Activated naive CD4-positive, alpha-beta T cell treated with Interleukin-2 at 50 U/mL for 16 hours (primary cell): ENCODE measurements around the gene RARRES1.
"Not testable (repeated sequence)": the region's sequence is repeated elsewhere in the genome, so short reads cannot be mapped to it uniquely, and the experiment has no call there.

ENCODE experiments used
- DNase-seq: peaks from one replicate; pipeline ENCODE4 v3.0.0-alpha.2; 2020

RARRES1 gene

DNA sequence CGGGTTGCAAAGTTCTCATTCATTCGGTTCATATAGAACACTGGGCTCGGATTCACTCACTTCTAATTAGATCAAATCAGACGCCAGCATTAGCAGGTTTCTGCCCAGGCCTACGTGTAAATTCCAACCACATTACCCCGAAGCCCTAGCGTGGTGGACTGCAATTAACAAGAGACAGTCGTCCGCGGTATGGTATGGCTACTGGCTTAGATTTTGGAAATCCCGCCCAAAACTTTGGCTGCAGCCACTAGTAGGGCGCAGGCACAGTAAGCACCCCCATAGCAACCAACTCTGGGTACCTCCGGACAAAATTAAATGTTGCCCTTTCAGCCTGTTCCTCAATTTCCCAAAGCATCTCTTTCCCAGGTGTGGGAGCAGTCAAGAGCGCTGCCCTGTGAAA lies 771 bp downstream of the RARRES1 start:
- no peak for DNase-seq

DNA sequence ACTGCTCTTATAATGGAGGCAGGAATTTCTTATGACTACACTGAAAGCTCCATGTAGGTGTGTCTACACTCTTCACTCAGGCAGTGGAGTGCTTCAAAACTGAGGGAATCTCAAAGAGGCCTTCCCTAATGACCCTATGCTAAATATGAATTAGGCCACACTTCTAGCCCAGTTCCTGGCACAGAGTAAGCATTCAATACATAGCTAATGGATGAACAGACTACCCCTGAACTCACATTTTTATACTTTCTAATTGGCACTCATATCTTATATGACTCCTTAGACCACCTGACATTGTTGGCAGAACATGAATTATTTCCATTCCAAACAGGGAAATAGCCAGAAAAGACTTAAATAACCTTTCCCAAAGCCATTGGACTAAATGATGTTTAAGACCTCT lies 3.4 kb downstream of the RARRES1 start:
- no peak for DNase-seq

DNA sequence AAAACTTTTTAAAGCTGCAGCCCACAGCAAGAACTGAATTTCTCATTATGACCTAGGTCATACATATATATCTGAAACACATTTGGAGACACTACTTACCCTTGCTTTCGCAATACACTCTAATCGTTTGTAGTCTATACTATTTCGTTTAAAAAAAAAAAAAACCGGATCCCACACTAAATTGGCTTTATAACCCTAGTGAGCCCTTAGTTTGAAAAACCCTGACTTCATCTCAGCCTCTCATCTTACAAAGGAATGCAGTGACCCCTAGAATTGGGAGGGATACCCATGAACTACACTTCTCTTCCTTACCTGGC lies 4.2 kb downstream of the RARRES1 start:
- no peak for DNase-seq

DNA sequence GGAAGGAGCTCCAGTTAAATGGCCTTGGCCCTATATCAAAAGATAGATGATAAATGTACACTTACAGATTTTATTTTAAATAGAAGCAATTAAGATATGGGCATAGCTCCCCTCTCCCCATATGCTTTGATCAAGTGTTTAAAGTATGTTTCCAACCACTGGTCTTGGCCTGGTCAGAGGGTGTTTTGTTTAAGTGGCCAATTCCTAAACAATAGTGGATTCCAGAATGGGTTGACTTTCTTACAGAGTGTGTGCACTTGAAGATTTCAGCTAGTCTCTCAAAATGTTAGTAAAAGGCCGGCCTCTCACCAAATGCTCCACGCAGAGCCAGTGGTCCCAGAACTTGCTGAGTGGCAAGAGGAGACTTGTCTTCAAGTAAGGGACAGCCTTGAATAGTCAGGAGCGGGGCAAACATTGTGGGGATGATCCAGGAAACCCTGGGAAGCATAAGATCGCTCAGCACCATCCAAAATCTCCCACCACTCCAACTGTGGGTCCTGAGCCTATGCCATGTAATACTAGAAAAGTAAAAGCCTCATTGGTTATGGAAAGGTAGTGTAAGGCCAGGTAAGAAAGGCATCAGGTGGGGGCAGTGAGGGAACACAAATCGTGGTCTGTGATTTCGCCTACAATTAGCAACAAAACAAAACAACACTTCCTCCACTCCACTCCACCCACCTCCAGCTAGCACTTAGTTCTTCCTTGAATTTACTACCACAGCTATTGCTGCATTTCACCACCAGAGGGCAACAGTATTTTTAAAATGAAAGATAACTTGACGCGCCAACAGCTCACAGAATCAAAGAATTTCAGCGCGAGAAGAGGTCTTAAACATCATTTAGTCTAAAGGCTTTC lies 4.8 kb downstream of the RARRES1 start:
- DNase-seq = peak; percentile 28

DNA sequence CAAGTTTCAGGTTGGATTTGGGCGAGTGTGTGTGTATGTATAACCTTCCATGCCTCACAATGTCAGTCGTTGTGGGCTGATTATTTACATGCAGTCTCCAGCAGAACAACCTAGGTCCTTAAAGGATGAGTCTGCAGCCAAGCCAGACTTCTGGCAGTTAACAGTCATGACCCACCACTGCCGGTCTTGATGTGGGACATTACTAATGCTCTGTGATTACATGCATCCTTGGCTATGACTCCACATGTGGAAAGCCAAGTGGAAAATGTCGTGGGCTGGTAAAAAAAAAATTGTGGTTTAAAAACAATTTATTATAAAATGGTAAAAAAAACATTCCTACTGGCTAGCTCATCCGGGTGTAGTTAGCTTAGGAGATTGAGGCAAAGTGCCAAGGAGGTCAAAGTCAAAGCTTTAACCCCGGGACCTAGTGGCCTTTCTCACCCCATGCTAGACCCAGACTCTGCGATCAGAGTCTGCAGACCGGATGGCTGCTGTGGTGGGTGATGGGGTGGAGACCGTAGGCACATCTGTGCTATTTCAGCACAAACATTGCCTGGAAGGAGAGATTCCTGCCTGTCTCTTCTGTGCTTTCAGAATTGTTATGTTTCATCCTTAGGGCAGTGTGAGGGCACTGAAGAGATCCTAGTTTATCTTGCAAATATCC lies 6.8 kb downstream of the RARRES1 start:
- DNase-seq = peak; percentile 30

DNA sequence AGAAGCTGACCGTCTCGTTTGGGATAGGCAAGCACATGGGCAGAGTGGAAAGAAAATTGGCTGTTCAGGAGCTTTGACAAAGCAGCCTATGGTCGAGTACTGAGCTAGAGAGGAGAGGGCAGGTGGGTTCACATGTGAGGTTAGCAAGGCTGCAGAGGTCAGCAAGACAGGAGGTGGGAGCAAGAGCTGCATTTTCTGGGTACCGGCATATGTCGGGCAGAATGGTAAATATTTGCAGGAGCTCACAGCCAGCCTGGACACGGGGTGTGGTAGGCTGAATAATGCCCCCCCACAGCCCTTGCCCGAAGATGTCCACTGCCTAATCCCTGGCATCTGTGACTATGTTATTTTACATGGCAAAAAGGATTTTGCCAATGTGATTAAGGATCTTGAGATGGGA lies 8.3 kb downstream of the RARRES1 start:
- DNase-seq = no peak

DNA sequence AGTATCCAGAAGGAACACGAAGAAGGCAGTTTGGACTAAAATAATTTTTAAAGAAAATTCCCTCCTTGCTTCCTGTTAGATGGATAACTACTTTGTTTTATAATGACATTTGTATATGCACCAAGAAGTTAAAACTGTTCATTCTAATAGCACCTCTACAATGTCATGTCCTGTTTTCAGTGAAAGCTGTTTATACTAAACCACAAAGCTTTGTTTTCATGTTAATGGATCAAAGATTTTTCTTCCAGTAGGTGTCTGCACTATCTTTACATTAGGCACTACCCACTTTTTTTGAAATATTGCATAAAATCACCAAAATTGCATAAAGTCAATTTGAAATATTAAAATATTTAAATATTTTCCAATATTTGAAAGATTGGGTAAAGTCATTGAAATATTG lies 10.1 kb downstream of the RARRES1 start:
- DNase-seq = no peak

DNA sequence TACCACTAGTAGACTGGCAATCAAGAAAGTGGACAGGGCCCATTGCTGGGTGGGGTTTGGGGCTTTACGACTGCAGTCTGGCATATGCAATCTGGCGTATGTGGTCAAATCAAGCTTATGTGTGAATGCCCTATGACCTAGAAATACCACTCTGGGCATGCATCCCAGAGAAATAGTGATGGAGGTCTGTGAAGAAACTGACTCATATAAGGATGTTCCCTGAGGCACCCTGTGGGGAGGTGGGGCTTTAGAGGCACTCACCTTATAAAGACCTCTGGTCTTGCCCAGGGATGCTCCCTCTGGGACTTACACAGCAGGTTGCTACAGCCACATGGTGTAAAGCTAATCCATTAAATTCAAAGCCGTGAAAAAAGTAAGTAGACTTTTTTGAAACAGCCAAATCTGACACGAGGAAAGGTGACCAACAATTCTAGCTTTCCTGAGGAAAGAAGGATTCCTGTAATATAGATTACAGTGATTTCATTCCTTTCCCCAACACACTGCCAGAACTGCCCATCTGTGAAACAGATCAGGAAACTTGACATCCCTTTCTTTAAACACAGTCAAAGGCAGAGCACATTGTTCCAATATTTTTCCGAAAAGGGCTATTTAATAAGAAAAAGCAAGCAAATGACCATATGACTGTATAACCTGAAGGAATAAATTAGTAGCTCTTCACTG lies 13.6 kb downstream of the RARRES1 start:
- DNase-seq = no peak

DNA sequence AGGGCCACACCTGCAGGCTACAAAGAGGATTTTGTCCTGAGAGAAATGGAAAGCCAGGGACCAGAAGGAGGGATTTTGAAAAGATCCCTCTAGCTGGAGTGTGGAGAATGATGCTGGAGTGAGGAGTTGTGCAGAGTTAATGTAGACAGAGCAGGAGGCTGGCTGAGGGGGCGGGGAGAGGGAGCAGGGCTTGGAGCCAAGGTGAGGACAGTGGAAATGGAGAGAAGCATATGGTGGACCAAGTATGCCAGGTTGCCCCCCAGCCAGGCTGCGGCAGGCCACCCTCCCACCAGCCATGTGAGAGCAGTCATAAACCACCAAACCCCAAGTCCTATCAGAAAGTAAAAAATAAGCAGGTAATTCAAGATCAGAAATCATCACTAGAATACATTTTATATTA lies 14.7 kb downstream of the RARRES1 start:
- DNase-seq = no peak

DNA sequence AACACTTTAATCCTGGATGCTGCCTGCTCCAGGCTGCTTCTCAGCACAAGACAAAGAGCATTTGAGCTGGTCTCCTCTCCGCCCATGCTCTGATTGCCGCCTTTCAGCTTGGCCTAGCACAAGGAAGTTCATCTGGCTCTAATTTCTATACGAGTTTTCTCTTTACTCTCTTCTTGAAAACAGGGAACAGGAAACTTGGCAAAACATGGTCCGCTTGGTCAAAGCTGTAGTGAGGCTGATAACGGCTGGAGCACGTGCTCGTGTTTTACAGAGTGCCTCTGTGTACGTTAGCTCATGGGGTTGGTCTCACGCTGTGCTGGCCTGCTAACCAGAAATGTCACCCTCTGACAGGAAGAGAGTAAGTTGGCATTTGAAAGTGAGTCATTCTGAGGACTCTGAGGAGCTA lies 19.2 kb downstream of the RARRES1 start:
- no peak for DNase-seq

DNA sequence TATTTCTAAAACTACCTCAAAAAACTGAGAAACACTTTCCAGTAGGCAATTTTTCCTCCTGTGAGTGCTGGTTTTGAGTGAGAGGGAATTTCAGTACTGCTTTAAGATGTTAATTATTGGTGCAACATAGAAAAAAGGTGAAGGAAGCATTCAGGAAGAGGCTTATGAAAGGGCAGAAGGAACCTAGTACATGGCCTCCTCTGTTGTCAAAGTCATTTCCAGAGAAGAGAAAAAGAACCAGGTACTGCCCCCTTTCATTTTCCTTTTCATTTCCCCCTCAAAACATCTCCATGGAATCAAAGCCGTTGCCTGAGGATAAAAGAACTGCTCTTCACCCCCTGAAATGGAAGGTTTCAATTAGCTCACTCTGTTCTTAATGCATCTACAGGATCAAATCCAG lies 19.8 kb downstream of the RARRES1 start:
- DNase-seq = no peak

DNA sequence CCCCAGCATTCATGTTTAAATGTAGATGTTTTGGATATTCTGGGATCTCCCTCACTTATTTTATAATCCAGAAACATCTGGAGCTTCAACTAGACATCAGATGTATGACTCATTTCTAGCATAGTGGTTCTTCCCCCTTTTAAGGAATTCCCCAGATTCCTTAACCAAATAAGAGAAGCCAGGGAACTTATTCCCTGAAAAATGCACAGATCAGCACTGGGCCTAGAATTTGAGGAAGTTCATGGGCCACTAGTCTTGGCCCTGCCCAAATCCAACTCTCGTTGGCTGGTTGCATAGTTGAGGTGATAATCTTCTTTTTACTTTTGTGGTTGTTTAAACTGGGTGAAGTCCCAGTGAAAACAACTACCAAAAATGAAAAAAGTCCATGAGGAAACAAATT lies 20.4 kb downstream of the RARRES1 start:
- no peak for DNase-seq

DNA sequence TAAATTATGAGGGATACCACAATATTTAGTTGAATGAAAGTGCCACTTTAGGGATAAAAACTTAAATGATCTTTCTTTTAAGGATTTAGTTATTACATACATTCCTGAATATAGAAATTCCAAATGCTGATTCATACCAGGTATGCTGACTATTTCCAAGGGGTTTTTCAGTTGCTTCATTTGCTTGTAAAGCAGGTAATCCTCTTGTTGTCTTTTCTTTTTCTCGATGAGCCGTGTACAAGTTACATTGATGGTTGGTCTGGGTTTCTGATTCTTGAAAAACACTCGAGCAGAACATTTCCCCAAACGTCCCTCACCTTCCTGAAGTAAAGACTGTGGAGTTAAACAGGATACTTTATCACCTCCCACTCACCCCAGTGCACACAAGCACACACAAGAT lies 21.7 kb downstream of the RARRES1 start:
- no peak for DNase-seq

DNA sequence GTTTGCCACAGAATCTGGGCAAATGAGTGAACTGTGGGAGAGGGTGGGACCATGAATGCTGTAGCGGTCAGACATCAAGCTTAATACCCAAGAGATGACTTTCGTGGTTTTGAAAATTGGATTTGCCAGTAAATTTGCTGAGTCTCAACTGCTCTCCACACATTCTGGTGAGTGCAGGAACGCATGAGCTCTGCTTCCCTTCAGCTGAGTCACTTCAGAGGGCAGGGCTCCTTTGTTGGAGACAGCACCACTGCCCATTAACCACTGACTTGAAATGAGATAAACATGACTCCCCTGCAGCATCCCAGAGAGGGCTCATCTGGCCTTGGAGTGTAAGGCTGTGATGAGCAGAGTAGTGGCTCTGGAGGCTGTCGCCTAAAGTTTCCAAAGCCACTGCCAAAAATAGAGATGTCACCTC lies 22.6 kb downstream of the RARRES1 start:
- DNase-seq = no peak

DNA sequence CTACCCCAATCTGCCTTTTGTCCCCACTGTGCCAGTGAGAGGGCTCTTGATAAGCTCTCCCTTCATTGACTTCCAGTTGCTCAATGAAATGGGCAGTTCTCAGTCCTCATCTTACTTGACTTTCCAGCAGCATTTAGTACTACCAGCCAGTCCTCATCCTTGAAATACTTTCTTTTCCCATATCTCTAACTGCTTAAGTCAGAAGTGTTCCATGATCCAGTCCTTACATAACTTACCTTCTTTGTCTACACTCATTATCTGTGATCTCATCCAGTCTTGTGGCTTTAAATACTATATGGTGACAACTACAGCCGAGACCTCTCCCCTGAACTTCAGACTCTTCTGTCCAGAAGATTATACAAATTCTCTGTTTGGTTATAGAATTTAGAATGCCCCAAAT lies 28.7 kb downstream of the RARRES1 start:
- no peak for DNase-seq

DNA sequence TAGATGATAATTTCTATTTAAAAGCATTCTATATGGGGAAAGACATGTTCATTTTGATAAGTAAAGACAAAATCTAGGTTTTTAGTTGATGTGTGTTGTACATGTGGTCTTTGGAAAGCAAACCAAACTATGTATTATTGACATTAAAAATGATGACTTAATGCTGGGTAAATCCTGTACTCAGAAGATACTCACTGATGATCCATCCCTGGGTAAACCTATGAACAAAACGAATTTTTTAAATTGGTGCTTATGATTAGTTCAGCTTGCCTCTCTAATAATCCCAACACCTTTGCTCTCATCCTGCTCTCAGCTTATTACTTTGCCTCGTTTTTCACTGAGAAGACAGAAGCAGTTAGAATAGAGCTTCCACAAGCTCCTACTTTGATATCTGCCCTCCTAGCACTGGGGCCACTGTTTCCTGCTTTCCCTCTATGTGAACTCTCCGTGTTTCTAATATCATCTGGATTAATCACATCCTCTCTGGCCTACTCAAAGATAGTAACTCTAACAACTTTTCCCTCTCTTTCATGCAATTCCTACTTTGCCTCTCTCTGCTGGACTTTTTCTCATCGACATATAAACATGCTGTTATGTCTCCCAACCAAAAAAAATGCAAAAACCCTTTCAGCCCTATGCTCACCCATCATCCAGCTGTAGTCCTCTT lies 29.3 kb downstream of the RARRES1 start:
- no peak for DNase-seq

DNA sequence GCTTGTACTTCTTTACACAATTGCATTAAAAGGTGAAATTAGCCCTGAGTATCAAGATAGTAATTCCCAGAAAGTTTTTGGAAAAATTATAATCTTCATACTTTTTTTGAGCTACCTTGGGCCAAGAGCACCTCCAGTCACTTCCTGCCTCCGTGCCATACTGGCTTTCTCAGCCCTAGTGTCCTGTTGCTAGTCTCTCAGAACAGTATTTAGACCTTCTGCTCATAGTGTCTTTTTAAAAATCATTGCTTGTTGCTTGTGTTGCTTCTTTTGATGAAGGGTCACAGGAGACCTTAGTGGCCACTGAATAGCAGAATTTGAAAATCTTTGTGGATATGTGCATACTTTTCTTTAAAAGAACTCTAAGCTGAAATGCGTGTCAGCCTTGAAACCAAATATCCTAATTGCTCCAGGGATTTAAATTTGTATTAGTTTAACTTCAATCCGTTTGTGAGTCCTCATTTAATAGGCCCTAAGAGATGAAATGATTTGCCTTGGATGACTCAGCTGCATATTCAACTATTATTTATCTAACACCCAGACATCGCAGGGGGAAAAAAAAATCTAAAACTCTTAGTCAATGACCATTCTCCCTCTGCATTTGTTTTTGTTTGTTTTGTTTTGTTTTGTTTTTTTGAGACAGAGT lies 30.7 kb downstream of the RARRES1 start:
- no peak for DNase-seq

DNA sequence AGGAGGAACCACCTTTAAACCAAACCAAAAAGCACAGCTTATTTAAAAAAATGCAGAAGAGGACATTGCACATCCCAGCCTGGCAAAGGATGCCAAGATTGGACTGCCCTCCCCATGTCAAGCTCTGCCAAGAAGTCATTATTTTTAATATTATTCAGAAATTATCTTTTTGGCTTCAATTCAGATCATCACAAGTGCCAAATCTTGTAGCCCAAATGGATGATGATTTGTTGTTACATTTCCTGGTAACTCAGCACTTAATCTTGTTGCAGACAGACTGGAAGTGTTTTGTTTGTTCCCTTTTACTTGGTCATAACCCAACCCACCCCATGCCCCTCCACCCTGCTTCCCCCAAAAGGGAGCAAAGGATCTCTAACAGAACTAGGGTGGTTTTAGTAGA lies 31.7 kb downstream of the RARRES1 start:
- no peak for DNase-seq

DNA sequence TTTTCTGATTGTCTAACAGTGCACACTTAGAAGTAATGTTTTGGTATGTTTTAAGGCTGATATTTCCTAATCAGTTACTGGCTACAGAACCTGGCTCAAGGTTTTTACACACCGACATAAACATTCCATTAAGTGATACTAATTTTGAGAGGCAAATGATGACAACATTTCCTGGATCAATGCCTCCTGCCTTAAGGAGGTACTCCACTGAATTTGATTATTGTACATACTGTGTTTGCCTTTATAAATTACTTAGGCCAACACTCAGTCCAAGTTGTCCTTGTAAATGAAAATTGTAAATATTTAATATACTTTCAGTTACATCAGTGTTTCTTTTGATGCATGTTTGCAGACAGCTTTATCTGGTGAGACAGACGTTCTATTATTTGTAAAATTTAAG lies 35.6 kb downstream of the RARRES1 start:
- DNase-seq = no peak

DNA sequence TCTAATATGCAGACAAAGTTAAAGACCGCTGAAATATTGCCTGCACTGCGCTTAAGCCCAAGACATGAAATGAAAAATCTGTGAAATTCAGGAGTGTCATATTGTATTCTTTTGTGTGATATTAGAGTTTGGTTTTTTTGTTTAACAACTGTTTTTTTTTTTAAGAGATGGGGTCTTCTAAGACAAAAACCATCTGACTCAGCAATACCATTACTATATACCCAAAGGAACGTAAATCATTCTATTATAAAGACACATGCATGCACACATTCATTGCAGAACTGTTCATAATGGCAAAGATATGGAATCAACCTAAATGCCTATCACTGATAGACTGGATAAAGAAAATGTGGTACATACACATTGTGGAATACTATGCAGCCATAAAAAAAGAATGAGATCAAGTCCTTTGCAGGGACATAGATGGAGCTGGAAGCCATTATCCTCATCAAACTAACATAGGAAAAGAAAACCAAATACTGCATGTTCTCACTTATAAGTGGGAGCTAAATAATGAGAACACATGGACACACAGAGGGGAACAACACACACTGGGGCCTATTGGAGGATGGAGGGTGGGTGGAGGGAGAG lies 38.3 kb downstream of the RARRES1 start:
- not testable (repeated sequence) for DNase-seq

DNA sequence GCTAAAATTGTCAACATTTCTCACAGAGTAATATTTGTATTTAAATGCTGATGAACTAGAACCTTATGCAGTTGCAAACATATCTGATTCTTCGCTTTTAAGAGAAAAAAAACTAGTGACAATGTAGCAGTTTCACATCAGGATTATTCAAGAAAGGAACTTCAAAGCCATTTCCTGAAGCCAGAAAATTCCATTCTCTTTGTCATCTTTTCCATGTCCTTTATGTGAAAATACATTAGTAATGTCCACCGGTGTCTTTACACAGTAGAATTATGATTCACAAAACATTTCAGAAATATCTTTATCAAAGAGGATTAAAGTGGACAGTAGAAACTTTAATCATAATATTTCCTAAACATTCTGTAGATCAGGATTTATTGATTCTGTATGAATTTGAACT lies 47.1 kb downstream of the RARRES1 start:
- no peak for DNase-seq

DNA sequence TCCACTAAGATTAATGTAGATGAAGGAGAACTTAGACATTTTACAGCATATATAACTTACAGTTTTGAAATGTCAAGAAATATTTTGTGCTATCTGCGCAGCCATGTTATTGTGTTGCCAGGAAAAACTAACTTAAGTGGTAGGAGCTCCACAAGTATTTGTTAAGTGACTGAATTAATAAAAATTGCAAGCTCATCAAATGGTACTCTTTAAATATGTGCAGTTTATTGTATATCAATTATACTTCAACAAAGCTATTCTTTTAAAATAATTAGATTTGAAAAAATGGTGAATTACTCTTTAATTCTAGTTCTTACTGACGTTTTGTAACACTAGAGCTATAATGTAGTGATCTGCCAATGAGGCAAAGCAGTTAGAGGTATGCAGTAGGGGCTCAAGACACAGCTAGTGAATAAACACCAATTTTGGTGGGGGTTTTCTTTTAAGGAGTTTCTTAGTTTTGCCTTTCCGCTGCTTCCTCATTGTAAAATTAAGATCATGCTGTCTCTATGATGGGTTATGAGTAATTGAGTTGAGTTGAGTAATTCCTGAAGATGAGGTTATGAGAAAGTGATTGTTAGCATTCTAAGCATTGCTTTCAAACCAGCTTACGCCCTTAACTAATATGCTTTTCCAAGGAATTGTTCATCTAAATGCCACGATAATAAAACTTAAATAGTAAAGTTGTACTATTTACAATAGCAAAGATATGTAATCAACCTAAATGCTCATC lies 48.9 kb downstream of the RARRES1 start:
- DNase-seq = no peak
